ENCODE results near the gene MBD3L4. TPM values are rescaled to one million over a fixed set of nuclear protein-coding genes. Genes with fewer than 3 reads are reported as not detected.
"Not testable (repeated sequence)": the region's sequence is repeated elsewhere in the genome, so short reads cannot be mapped to it uniquely, and the experiment has no call there.

The MBD3L4 gene
- total RNA-seq, 2 experiments from 2014 or later = not detected

DNA sequence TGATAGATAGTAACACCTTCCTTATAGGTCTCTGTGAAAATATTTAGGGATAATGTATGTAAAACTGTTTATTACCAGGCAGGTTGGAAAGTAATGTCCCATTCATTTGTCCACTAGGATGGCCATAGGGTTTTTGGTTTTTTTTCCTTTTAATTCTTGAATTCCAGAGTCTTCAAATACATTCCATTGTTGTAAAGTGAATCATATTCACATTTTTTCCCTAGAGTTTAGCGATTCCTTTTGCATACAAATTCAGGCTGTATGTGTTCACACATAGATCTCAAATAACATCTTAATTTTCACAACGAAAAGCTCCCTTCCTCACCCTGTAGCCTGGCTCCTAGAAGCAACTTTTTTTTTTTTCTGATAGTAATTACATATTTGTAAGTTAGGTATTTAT lies 27.7 kb upstream of the MBD3L4 start:
- no peaks in the 10 kb centered on the region for H3K9me2 ChIP-seq (ENCODE audit: insufficient read depth, low read length)
- ChIA-PET CTCF (ENCODE audit: unreplicated experiment) (no interaction called here), POLR2A (interaction anchor here (0.6 to 1.2 kb wide), 2 partner anchors 32 to 139 kb away, joined by 3 to 4 read pairs; no protein-coding TSS in a partner anchor)
- H3K36me3 ChIP-seq (ENCODE audit: insufficient read depth, low read length) = peaks cover 17% of the 10 kb centered on the region
- no peak overlapping the region for H3K27ac ChIP-seq (ENCODE audit: low read depth, low read length, poor library complexity, severe bottlenecking)
- H3K79me2 ChIP-seq (ENCODE audit: insufficient read depth, low read depth, low read length) = peaks cover 19% of the 10 kb centered on the region
- no peak overlapping the region for H3K4me3 ChIP-seq (ENCODE audit: low read depth, low read length, poor library complexity, severe bottlenecking)
- no peaks in the 10 kb centered on the region for H3K9me3 ChIP-seq (ENCODE audit: low read length)
- intact Hi-C loops (cut with micrococcal nuclease; ENCODE audit: unreplicated experiment) = no loop called here
- H2AFZ ChIP-seq (ENCODE audit: low read length) = peak overlapping the region; percentile 77; the same call in 1 of the 2 replicates
- peaks cover 16% of the 10 kb centered on the region for H3K4me1 ChIP-seq (ENCODE audit: insufficient read depth, low read length, poor library complexity, severe bottlenecking)
- no peak overlapping the region for H3K4me2 ChIP-seq (ENCODE audit: low read length)
- no TSS peak for BruUV-seq (replicated peaks)
- TF ChIP-seq EZH2phosphoT487 (IDR thresholded peaks at IDR 0.05; ENCODE audit: borderline replicate concordance, low read depth, low read length) = no peak
- TF ChIP-seq, protein P1, sequence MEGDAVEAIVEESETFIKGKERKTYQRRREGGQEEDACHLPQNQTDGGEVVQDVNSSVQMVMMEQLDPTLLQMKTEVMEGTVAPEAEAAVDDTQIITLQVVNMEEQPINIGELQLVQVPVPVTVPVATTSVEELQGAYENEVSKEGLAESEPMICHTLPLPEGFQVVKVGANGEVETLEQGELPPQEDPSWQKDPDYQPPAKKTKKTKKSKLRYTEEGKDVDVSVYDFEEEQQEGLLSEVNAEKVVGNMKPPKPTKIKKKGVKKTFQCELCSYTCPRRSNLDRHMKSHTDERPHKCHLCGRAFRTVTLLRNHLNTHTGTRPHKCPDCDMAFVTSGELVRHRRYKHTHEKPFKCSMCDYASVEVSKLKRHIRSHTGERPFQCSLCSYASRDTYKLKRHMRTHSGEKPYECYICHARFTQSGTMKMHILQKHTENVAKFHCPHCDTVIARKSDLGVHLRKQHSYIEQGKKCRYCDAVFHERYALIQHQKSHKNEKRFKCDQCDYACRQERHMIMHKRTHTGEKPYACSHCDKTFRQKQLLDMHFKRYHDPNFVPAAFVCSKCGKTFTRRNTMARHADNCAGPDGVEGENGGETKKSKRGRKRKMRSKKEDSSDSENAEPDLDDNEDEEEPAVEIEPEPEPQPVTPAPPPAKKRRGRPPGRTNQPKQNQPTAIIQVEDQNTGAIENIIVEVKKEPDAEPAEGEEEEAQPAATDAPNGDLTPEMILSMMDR (conservative IDR thresholded peaks at IDR 0.05; ENCODE audit: low read length) = no peak
- DNase-seq (ENCODE audit: low spot score) = no peak
- H4K20me1 ChIP-seq (ENCODE audit: insufficient read depth, low read length) = no peaks in the 10 kb centered on the region

- DNase-seq (ENCODE audit: low spot score); BruUV-seq (replicated peaks); CTCF ChIA-PET (ENCODE audit: unreplicated experiment); H4K20me1 ChIP-seq (ENCODE audit: insufficient read depth, low read length); H3K9me2 ChIP-seq (ENCODE audit: insufficient read depth, low read length); intact Hi-C loops (cut with micrococcal nuclease; ENCODE audit: unreplicated experiment); H3K9me3 ChIP-seq (ENCODE audit: low read length); H3K27ac ChIP-seq (ENCODE audit: low read depth, low read length, poor library complexity, severe bottlenecking); H3K4me3 ChIP-seq (ENCODE audit: low read depth, low read length, poor library complexity, severe bottlenecking); H2AFZ ChIP-seq (ENCODE audit: low read length); H3K4me2 ChIP-seq (ENCODE audit: low read length): not testable (repeated sequence)
- POLR2A ChIA-PET = interaction anchor here (0.6 to 1.2 kb wide), 2 partner anchors 32 to 138 kb away, joined by 3 to 4 read pairs; no protein-coding TSS in a partner anchor
- H3K4me1 ChIP-seq (ENCODE audit: insufficient read depth, low read length, poor library complexity, severe bottlenecking) = peaks cover 16% of the 10 kb centered on the region
- peaks cover 12% of the 10 kb centered on the region for H3K36me3 ChIP-seq (ENCODE audit: insufficient read depth, low read length)
- H3K79me2 ChIP-seq (ENCODE audit: insufficient read depth, low read depth, low read length) = peaks cover 19% of the 10 kb centered on the region
- TF ChIP-seq, protein P1 (conservative IDR thresholded peaks at IDR 0.05; ENCODE audit: low read length) = peak; percentile 34; the same call in 1 of the 2 replicates
Measured at GRCh38 chr19:7067122-7067521, 27.1 kb upstream of the MBD3L4 start.

- ChIA-PET CTCF (ENCODE audit: unreplicated experiment) (no interaction called here), POLR2A (interaction anchor here (1.1 kb wide), 1 partner anchor 262 kb away, joined by 4 read pairs; no protein-coding TSS in a partner anchor)
- BruUV-seq (replicated peaks) = no TSS peak
- no peaks in the 10 kb centered on the region for H3K9me2 ChIP-seq (ENCODE audit: insufficient read depth, low read length)
- H3K36me3 ChIP-seq (ENCODE audit: insufficient read depth, low read length) = no peaks in the 10 kb centered on the region
- H3K9me3 ChIP-seq (ENCODE audit: low read length) = no peaks in the 10 kb centered on the region
- H3K27ac ChIP-seq (ENCODE audit: low read depth, low read length, poor library complexity, severe bottlenecking) = no peak overlapping the region
- H3K4me2 ChIP-seq (ENCODE audit: low read length) = no peak overlapping the region
- intact Hi-C loops (cut with micrococcal nuclease; ENCODE audit: unreplicated experiment) = no loop called here
- TF ChIP-seq, protein P1 (conservative IDR thresholded peaks at IDR 0.05; ENCODE audit: low read length) = no peak
- TF ChIP-seq EZH2phosphoT487 (IDR thresholded peaks at IDR 0.05; ENCODE audit: borderline replicate concordance, low read depth, low read length) = no peak
- no peak for DNase-seq (ENCODE audit: low spot score)
- no peaks in the 10 kb centered on the region for H4K20me1 ChIP-seq (ENCODE audit: insufficient read depth, low read length)
- no peak overlapping the region for H3K4me3 ChIP-seq (ENCODE audit: low read depth, low read length, poor library complexity, severe bottlenecking)
- H3K4me1 ChIP-seq (ENCODE audit: insufficient read depth, low read length, poor library complexity, severe bottlenecking) = peaks cover 6% of the 10 kb centered on the region
- no peaks in the 10 kb centered on the region for H3K79me2 ChIP-seq (ENCODE audit: insufficient read depth, low read depth, low read length)
- no peak overlapping the region for H2AFZ ChIP-seq (ENCODE audit: low read length)
Measured at GRCh38 chr19:7063764-7064418, 23.9 kb upstream of the MBD3L4 start.

All from OCI-LY7 (cell line).